MM.1S (cell line): ENCODE data around the gene PSEN1.
"Not testable (repeated sequence)": the region's sequence is repeated elsewhere in the genome, so short reads cannot be mapped to it uniquely, and the experiment has no call there.

Experiments used
- EZH2 ChIP-seq: fragments of 300-600 bp; sonication (generic); optimal IDR thresholded peaks from 2 replicates; pipeline ENCODE3; 2017; ENCODE audit warnings: low read depth, mild to moderate bottlenecking, antibody characterized with exemption, low read length, mixed read lengths
- EZH2phosphoT487 ChIP-seq: fragments of 300-600 bp; sonication (generic); IDR thresholded peaks from 2 replicates; pipeline ENCODE4 v1.6.1; 2018; ENCODE audit warnings: antibody characterized with exemption, low read length

- TF ChIP-seq EZH2, EZH2phosphoT487: not testable (repeated sequence)
These were observed 44.7 kb downstream of the PSEN1 start for GRCh38 chr14:73180969-73181368.
